ENCODE results near the gene GOLGA7B.
"Not testable (repeated sequence)": the region's sequence is repeated elsewhere in the genome, so short reads cannot be mapped to it uniquely, and the experiment has no call there.

DNA sequence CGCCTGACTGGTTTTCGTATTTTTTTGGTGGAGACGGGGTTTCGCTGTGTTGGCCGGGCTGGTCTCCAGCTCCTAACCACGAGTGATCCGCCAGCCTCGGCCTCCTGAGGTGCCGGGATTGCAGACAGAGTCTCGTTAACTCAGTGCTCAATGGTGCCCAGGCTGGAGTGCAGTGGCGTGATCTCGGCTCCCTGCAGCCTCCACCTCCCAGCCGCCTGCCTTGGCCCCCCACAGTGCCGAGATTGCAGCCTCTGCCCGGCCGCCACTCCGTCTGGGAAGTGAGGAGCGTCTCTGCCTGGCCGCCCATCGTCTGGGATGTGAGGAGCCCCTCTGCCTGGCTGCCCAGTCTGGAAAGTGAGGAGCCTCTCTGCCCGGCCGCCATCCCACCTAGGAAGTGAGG, 8.5 kb upstream of the GOLGA7B start:
- not testable (repeated sequence) for TF ChIP-seq CTCF (IDR thresholded peaks at IDR 0.05); EZH2 (IDR thresholded peaks at IDR 0.05; ENCODE audit: borderline replicate concordance, insufficient read depth, low read depth, low read length, poor library complexity, severe bottlenecking)

Data from B cell (primary cell).